Upper lobe of left lung (tissue), 6 donors: ENCODE data around the gene ERGIC1. TPM values are rescaled to one million over a fixed set of nuclear protein-coding genes. Genes with fewer than 3 reads are reported as not detected.

Experiments
- ATAC-seq, 2 donors: fragments of 200-7000 bp; cut with Tn5 transposase; one replicate each; pipeline ENCODE4 v1.9.1; 2022; ENCODE audit warnings: mild to moderate bottlenecking in 2 of 2, moderate library complexity in 2 of 2; ENCODE audit not compliant: low FRiP score in 2 of 2
- DNase-seq, 2 donors: peaks; one replicate each; pipeline ENCODE4 v3.0.0-alpha.2; 2019 to 2020
- H3K27ac ChIP-seq, 4 donors: fragments of 200-600 bp; sonication (generic); one replicate each; pipeline ENCODE4 v1.5.1; 2016 to 2019
- H3K27me3 ChIP-seq, 4 donors: fragments of 200-600 bp; sonication (generic); one replicate each; pipeline ENCODE4 v1.5.1; 2017 to 2019
- H3K36me3 ChIP-seq, 4 donors: fragments of 200-600 bp; sonication (generic); one replicate each; pipeline ENCODE4 v1.5.1; 2016 to 2019
- H3K4me1 ChIP-seq, 4 donors: fragments of 200-600 bp; sonication (generic); one replicate each; pipeline ENCODE4 v1.5.1; 2018 to 2019
- H3K4me3 ChIP-seq, 4 donors: fragments of 200-600 bp; sonication (generic); one replicate each; pipeline ENCODE4 v1.5.1; 2017 to 2019; ENCODE audit warnings: mild to moderate bottlenecking in 2 of 4, moderate library complexity in 1 of 4
- H3K9me3 ChIP-seq, 4 donors: fragments of 200-600 bp; sonication (generic); one replicate each; pipeline ENCODE4 v1.5.1; 2018 to 2019
- EP300 ChIP-seq, 4 donors: sonication (generic); formaldehyde crosslinking; IDR thresholded peaks; one replicate each; pipeline ENCODE4 v1.5.1; 2017; ENCODE audit warnings: antibody characterized with exemption in 4 of 4, control low read depth in 2 of 4
- POLR2A ChIP-seq, 4 donors: fragments of 450-650 bp; IDR thresholded peaks; one replicate each; pipeline ENCODE4 v1.5.1; 2016 to 2017; ENCODE audit warnings: antibody characterized with exemption in 4 of 4, mild to moderate bottlenecking in 2 of 4
- POLR2AphosphoS5 ChIP-seq, 2 donors: sonication (generic); formaldehyde crosslinking; IDR thresholded peaks; one replicate each; pipeline ENCODE4 v1.5.1; 2017; ENCODE audit warnings: antibody characterized with exemption in 2 of 2
- WGBS, 2 donors: methylation state at CpG; one replicate each; pipeline ENCODE4 v1.1.5; 2017 to 2018; 5-methylcytosine and 5-hydroxymethylcytosine counted together
- total RNA-seq, 6 donors: library from RNA; depleted of rRNA in 4 of 6; stranded (reverse); fragments of >200 nt in 4 of 6; gene quantifications; one replicate each; pipeline versions ENCODE4 v1.1.0 to v1.2.1, GENCODE V29; 2016 to 2021
- TF ChIP-seq, protein P1 (sequence below), 6 experiments: fragments of 450-650 bp in 4 of 6; fragments of 200-600 bp in 2 of 6; sonication (generic) in 2 of 6; IDR thresholded peaks; one replicate each; pipeline ENCODE4 v1.5.1; 2016 to 2019; ENCODE audit warnings: antibody characterized with exemption in 6 of 6
- donor health status: DM: no; HTN: no; CAD: no; lungs with moderate emphysema.
- donor health status: DM: no; HTN: yes; CAD: no; lungs with severe emphysema.

The ERGIC1 gene
- total RNA-seq, 6 donors from 2014 or later: 158 to 225 (median 173) TPM

- H3K4me1 ChIP-seq: peaks cover 14 to 50% (median 38%) of the 10 kb centered on the region in 4 donors
- no peaks in the 10 kb centered on the region for H3K27me3 ChIP-seq
- H3K36me3 ChIP-seq: no peaks in the 10 kb centered on the region
- no peak overlapping the region for H3K4me3 ChIP-seq
- no peak for DNase-seq
- no peak for ATAC-seq
- no peak for TF ChIP-seq POLR2AphosphoS5 (IDR thresholded peaks at IDR 0.05)
- no peak for TF ChIP-seq POLR2A (IDR thresholded peaks at IDR 0.05)
- TF ChIP-seq EP300 (IDR thresholded peaks at IDR 0.05): no peak
- TF ChIP-seq, protein P1, sequence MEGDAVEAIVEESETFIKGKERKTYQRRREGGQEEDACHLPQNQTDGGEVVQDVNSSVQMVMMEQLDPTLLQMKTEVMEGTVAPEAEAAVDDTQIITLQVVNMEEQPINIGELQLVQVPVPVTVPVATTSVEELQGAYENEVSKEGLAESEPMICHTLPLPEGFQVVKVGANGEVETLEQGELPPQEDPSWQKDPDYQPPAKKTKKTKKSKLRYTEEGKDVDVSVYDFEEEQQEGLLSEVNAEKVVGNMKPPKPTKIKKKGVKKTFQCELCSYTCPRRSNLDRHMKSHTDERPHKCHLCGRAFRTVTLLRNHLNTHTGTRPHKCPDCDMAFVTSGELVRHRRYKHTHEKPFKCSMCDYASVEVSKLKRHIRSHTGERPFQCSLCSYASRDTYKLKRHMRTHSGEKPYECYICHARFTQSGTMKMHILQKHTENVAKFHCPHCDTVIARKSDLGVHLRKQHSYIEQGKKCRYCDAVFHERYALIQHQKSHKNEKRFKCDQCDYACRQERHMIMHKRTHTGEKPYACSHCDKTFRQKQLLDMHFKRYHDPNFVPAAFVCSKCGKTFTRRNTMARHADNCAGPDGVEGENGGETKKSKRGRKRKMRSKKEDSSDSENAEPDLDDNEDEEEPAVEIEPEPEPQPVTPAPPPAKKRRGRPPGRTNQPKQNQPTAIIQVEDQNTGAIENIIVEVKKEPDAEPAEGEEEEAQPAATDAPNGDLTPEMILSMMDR (IDR thresholded peaks at IDR 0.05): no peak
- no peaks in the 10 kb centered on the region for H3K9me3 ChIP-seq
- 84 to 90% methylated on average over 9 of the region's 9 CpGs for WGBS, 2 donors
- peak overlapping the region; percentile 48 to 72 (median 62) for H3K27ac ChIP-seq
Measured at GRCh38 chr5:172878585-172878932, 44.5 kb downstream of the ERGIC1 start.

GRCh38 chr5:172878933-172879752 lies 45.1 kb downstream of the ERGIC1 start:
- no peak overlapping the region for H3K4me3 ChIP-seq
- 66 to 67% methylated on average over 19 to 20 of the region's 20 CpGs for WGBS, 2 donors
- DNase-seq: no peak
- peak in 1 of 2 donors; percentile 63 for ATAC-seq
- H3K27me3 ChIP-seq: no peaks in the 10 kb centered on the region
- H3K4me1 ChIP-seq: peaks cover 13 to 45% (median 35%) of the 10 kb centered on the region in 4 donors
- no peaks in the 10 kb centered on the region for H3K9me3 ChIP-seq
- TF ChIP-seq POLR2A (IDR thresholded peaks at IDR 0.05) (no peak), POLR2AphosphoS5 (IDR thresholded peaks at IDR 0.05) (peak in 1 of 2 donors; percentile 20)
- H3K36me3 ChIP-seq: no peaks in the 10 kb centered on the region
- H3K27ac ChIP-seq: peak overlapping the region; percentile 48 to 72 (median 62)

DNA sequence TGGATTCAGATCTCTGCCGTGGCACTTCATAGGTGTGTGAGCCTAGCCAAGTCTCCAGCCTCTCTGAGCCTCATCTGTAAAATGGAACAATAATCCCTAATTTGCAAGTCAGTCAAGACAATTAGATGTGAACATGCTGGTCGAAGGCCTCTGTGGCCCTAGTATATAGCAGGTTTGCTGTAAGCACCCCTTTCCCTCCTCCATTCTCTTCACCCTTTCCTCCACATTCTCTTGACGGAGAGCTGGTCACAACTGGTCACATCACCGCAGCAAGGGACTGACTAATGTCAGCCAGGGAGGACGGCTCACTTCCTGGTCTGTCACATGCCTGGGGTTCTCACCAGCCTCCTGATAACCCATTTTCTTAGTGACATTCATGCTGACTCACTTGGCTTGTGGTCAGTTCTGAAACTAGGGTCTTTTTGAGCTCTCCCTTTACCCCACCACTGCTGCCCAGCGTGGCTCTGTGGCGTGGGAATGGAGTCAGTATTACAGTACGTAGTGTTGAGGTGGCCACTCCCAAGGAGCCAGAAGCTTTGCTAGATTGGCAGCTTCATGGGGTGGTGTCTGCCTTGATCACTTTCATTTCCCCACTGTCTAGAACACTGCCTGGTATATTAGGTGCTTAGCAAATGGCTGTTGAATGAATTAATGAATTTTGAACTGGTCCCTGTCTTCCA lies 47.8 kb downstream of the ERGIC1 start:
- TF ChIP-seq, protein P1 (IDR thresholded peaks at IDR 0.05): no peak
- TF ChIP-seq POLR2A (IDR thresholded peaks at IDR 0.05) (peak in 1 of 4 donors; percentile 58), POLR2AphosphoS5 (IDR thresholded peaks at IDR 0.05) (peak; percentile 47 to 58), EP300 (IDR thresholded peaks at IDR 0.05) (peak in 2 of 4 donors; percentile 54 to 87)
- WGBS, 2 donors: 79 to 84% methylated on average over 8 of the region's 8 CpGs
- Histone ChIP-seq H3K4me3 (no peak overlapping the region), H3K36me3 (no peaks in the 10 kb centered on the region), H3K4me1 (peaks cover 26 to 54% (median 42%) of the 10 kb centered on the region in 4 donors), H3K27ac (peak overlapping the region; percentile 31 to 71 (median 60)), H3K27me3 (no peaks in the 10 kb centered on the region), H3K9me3 (no peaks in the 10 kb centered on the region)
- peak; percentile 38 to 64 for ATAC-seq
- peak in 1 of 2 donors; percentile 67 for DNase-seq

GRCh38 chr5:172883066-172883465 lies 49.0 kb downstream of the ERGIC1 start:
- H3K27me3 ChIP-seq: no peaks in the 10 kb centered on the region
- peaks cover 31 to 61% (median 51%) of the 10 kb centered on the region in 4 donors for H3K4me1 ChIP-seq
- DNase-seq (no peak), ATAC-seq (no peak)
- no peaks in the 10 kb centered on the region for H3K36me3 ChIP-seq
- H3K4me3 ChIP-seq: no peak overlapping the region
- peak overlapping the region in 1 of 4 donors; percentile 70 for H3K27ac ChIP-seq
- TF ChIP-seq EP300 (IDR thresholded peaks at IDR 0.05) (no peak), POLR2AphosphoS5 (IDR thresholded peaks at IDR 0.05) (no peak)
- TF ChIP-seq, protein P1 (IDR thresholded peaks at IDR 0.05): no peak
- 78 to 85% methylated on average over 3 of the region's 3 CpGs for WGBS, 2 donors
- no peaks in the 10 kb centered on the region for H3K9me3 ChIP-seq
